Thyroid gland (tissue), 4 donors: ENCODE data around the gene GPS1. TPM values are rescaled to one million over a fixed set of nuclear protein-coding genes. Genes with fewer than 3 reads are reported as not detected.

Source experiments
- DNase-seq, 2 donors: peaks; one replicate each; pipeline ENCODE4 v3.0.0-alpha.2; 2019
- H3K27ac ChIP-seq, 3 donors: fragments of 200-600 bp; sonication (generic); 1 replicate in 2 of 3; 2 replicates in 1 of 3; pipeline ENCODE4 v1.5.1; 2016 to 2019; ENCODE audit warnings: mild to moderate bottlenecking in 1 of 3, moderate library complexity in 1 of 3
- H3K27me3 ChIP-seq: fragments of 200-600 bp; sonication (generic); one replicate; pipeline ENCODE4 v1.5.1; 2019
- H3K36me3 ChIP-seq, 2 donors: fragments of 200-600 bp; sonication (generic); one replicate each; pipeline ENCODE4 v1.5.1; 2016 to 2019
- H3K4me1 ChIP-seq, 2 donors: fragments of 200-600 bp; sonication (generic); one replicate each; pipeline ENCODE4 v1.5.1; 2017 to 2019
- H3K4me3 ChIP-seq, 3 donors: fragments of 200-600 bp; sonication (generic); replicated peaks in 1 of 3; 1 replicate in 2 of 3; 2 replicates in 1 of 3; pipeline ENCODE4 v1.5.1; 2016; ENCODE audit warnings: mild to moderate bottlenecking in 1 of 3
- H3K9me3 ChIP-seq: fragments of 200-600 bp; sonication (generic); one replicate; pipeline ENCODE4 v1.5.1; 2017
- CTCF ChIP-seq, 6 experiments: fragments of 200-600 bp in 3 of 6; fragments of 450-650 bp in 3 of 6; sonication (generic) in 3 of 6; IDR thresholded peaks; one replicate each; pipeline ENCODE4 v1.5.1; 2016 to 2019; ENCODE audit warnings: antibody characterized with exemption in 6 of 6, mild to moderate bottlenecking in 2 of 6, inconsistent platforms in 1 of 6, moderate library complexity in 1 of 6
- POLR2A ChIP-seq, 2 donors: fragments of 450-650 bp; IDR thresholded peaks; one replicate each; pipeline ENCODE4 v1.6.1; 2017; ENCODE audit warnings: antibody characterized with exemption in 2 of 2, mild to moderate bottlenecking in 2 of 2, moderate library complexity in 1 of 2
- WGBS, 2 donors: methylation state at CpG; one replicate each; pipeline ENCODE4 v1.1.5; 2017; 5-methylcytosine and 5-hydroxymethylcytosine counted together
- intact Hi-C: fragments of 100-400 bp; cut with DNase I; formaldehyde crosslinking; loops from one replicate; pipeline ENCODE4 v1.15.1; 2023
- total RNA-seq, 4 donors: library from RNA; depleted of rRNA; stranded (reverse); fragments of >200 nt; gene quantifications; one replicate each; pipeline ENCODE4 v1.2.3, GENCODE V29; 2016

The GPS1 gene
- total RNA-seq, 4 donors from 2014 or later = 80.1 to 164 (median 102) TPM

DNA sequence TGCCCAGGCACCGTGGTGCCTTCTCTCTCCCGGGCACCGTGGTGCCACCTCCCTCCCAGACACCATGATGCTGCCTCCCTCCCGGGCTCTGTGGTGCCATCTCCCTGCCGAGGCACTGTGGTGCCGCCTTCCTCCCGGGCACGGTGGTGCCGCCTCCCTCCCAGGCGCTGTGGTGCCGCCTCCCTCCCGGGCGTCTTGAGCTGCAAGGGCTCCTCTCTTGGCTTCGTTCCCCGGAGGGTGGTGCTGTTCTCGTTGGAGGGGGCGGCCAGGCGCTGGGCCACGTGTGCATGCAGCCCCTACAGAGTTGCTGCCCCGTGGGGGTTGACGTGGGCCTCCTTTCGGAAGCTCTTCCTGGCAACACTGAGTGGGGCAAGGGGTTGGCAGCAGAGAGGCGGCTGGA, 37.3 kb upstream of the GPS1 start:
- 60 to 82% methylated on average over 5 to 22 of the region's 23 CpGs for WGBS, 2 donors
- Histone ChIP-seq H3K4me3 (no peak overlapping the region), H3K9me3 (no peaks in the 10 kb centered on the region), H3K27ac (no peak overlapping the region), H3K36me3 (no peaks in the 10 kb centered on the region), H3K27me3 (no peaks in the 10 kb centered on the region), H3K4me1 (no peaks in the 10 kb centered on the region)
- TF ChIP-seq CTCF (IDR thresholded peaks at IDR 0.05) = no peak
- intact Hi-C loops = no loop called here
- no peak for DNase-seq

DNA sequence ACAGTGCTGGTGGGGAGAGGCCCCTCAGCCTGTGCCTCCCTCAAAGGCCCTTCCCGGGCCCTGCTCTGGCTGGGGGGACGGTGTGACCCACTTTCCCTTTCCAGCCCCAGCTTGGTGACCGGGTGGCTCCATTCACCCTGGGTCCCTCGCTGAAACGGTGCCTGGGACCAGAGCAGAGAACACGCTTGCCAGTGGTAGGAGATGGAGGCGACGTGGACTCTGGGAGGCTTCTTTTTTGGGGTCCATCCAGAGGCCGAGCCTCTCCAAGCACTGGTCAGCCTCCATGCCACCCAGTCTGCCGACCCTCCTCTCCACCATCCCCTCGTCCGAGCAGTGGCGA, 36.8 kb upstream of the GPS1 start:
- Histone ChIP-seq H3K4me3 (no peak overlapping the region), H3K9me3 (no peaks in the 10 kb centered on the region), H3K36me3 (no peaks in the 10 kb centered on the region), H3K27ac (no peak overlapping the region), H3K27me3 (no peaks in the 10 kb centered on the region), H3K4me1 (no peaks in the 10 kb centered on the region)
- DNase-seq = no peak
- WGBS, 2 donors = 89 to 91% methylated on average over 13 of the region's 13 CpGs
- no peak for TF ChIP-seq CTCF (IDR thresholded peaks at IDR 0.05)
- TF ChIP-seq POLR2A (IDR thresholded peaks at IDR 0.05) = no peak
- intact Hi-C loops = no loop called here

DNA sequence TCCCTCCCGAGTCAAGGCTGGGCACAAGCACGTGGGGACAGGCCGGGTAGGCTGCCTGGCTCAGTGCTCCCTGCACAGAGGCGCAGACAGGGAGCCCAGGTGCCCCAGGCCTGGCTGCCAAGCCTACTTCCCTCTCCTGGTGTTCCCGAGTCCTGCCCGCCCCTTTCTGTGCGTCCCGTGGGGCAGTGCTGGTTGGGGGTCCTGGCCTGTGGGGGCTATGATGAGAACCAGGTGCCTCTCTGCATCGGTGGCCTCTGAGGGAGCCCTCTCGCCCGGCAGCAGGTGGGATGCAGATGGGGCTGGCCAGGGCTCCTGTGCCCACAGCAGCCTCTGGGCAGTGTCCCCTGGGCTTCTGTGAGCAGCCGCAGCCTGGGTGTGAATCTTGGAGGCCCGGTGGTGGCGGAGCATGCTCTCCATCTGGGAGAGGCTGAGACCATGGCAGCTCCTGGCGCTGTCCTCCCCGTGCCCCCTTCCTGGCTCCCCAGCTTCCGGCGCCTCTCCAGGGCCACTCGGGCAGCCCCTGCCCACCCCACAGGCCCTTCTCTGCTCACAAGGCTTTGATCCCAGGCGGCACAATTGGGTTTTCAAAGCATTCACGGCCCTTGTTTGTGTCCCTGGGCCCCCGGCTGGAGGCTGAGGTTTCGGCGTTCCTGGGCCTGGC, 36.3 kb upstream of the GPS1 start:
- Histone ChIP-seq H3K9me3 (no peaks in the 10 kb centered on the region), H3K27ac (no peak overlapping the region), H3K36me3 (no peaks in the 10 kb centered on the region), H3K27me3 (no peaks in the 10 kb centered on the region), H3K4me3 (no peak overlapping the region), H3K4me1 (no peaks in the 10 kb centered on the region)
- DNase-seq = no peak
- intact Hi-C loops = no loop called here
- whole genome bisulfite sequencing, 2 donors = 83 to 90% methylated on average over 14 to 16 of the region's 24 CpGs
- TF ChIP-seq POLR2A (IDR thresholded peaks at IDR 0.05) = no peak
- no peak for TF ChIP-seq CTCF (IDR thresholded peaks at IDR 0.05)

DNA sequence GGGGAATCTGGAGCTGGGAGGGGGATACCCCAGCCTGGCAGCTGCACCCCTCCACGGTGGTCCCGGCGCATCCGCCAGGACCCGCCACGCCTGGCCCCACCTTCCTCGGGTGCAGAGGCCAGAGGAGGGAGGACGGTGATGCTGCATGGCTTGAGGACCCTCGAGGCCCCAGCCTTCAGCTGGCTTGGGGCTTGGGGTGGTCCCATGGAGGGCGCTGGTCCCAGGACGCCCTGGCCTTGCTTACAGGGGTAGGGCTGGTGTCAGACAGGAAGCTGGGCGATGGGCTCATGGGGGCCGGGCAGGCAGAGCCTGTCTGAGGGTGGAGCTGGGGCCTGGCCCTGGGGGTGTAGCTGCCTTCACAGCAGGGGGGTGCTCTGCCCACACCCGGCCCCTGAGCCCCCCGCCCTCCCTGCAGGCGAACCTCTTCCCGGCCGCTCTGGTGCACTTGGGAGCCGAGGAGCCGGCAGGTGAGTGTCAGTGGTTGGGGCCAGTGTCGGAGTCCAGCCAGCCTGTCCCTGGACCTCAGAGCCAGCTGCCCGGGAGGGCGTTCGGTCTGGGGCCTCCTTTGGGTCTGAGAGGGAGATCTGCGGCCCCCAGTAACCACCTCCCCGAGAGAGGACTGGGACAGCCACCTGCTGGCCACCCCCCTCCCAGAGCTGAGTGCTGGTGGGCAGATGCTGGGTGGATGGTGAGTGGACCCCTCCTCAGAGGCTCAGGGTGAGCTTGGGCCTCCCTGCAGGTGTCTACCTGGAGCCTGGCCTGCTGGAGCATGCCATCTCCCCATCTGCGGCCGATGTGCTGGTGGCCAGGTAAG, 35.4 kb upstream of the GPS1 start:
- H3K4me3 ChIP-seq = no peak overlapping the region
- intact Hi-C loops = no loop called here
- no peak for TF ChIP-seq POLR2A (IDR thresholded peaks at IDR 0.05)
- TF ChIP-seq CTCF (IDR thresholded peaks at IDR 0.05) = no peak
- DNase-seq = no peak
- H3K36me3 ChIP-seq = no peaks in the 10 kb centered on the region
- H3K27ac ChIP-seq = no peak overlapping the region
- WGBS, 2 donors = 89% methylated on average over 24 of the region's 28 CpGs; no CpG with 5 or more reads in 1 of the 2 donors
- H3K4me1 ChIP-seq = peaks cover under 1 to 2% of the 10 kb centered on the region in 2 donors
- no peaks in the 10 kb centered on the region for H3K9me3 ChIP-seq
- no peaks in the 10 kb centered on the region for H3K27me3 ChIP-seq

- TF ChIP-seq CTCF (IDR thresholded peaks at IDR 0.05) (no peak), POLR2A (IDR thresholded peaks at IDR 0.05) (no peak)
- Histone ChIP-seq H3K9me3 (no peaks in the 10 kb centered on the region), H3K27ac (no peak overlapping the region), H3K4me3 (no peak overlapping the region), H3K4me1 (peaks cover 8 to 9% of the 10 kb centered on the region in 2 donors), H3K27me3 (no peaks in the 10 kb centered on the region), H3K36me3 (no peaks in the 10 kb centered on the region)
- intact Hi-C loops = no loop called here
- no peak for DNase-seq
- 85 to 89% methylated on average over 8 to 21 of the region's 24 CpGs for WGBS, 2 donors
These were observed 34.7 kb upstream of the GPS1 start for GRCh38 chr17:82016875-82017459.
